Adipocyte (in vitro differentiated cells): ENCODE measurements around the gene KLHL14.
A peak's percentile ranks its signal among the peaks of the same experiment; 100 is the strongest.
"Not testable (repeated sequence)": the region's sequence is repeated elsewhere in the genome, so short reads cannot be mapped to it uniquely, and the experiment has no call there.

ENCODE experiments used
- DNase-seq: peaks from one replicate; pipeline ENCODE4 v3.0.0-alpha.2; 2015; ENCODE audit warnings: low read depth
- H3K27me3 ChIP-seq: replicated peaks from 2 replicates; pipeline ENCODE4 v1.7.0; 2013; ENCODE audit warnings: mild to moderate bottlenecking, low read length, moderate library complexity; ENCODE audit not compliant: control insufficient read depth, insufficient read depth
- H3K36me3 ChIP-seq: 2 replicates; pipeline ENCODE4 v1.7.0; 2013; ENCODE audit warnings: low read length, mild to moderate bottlenecking, moderate library complexity; ENCODE audit not compliant: control insufficient read depth, insufficient read depth, severe bottlenecking
- H3K4me1 ChIP-seq: 2 replicates; pipeline ENCODE4 v1.7.0; 2013; ENCODE audit warnings: mild to moderate bottlenecking, low read length, moderate library complexity; ENCODE audit not compliant: control insufficient read depth, insufficient read depth
- H3K4me3 ChIP-seq: 2 replicates; pipeline ENCODE4 v1.7.0; 2013; ENCODE audit warnings: mild to moderate bottlenecking, low read length, moderate library complexity
- H3K9ac ChIP-seq: 2 replicates; pipeline ENCODE4 v1.7.0; 2013; ENCODE audit warnings: mild to moderate bottlenecking, low read length, moderate library complexity
- H3K9me3 ChIP-seq: 2 replicates; pipeline ENCODE4 v1.7.0; 2013; ENCODE audit warnings: mild to moderate bottlenecking, low read length, moderate library complexity; ENCODE audit not compliant: control insufficient read depth

The KLHL14 gene

GRCh38 chr18:32798209-32798960 lies 25.6 kb upstream of the KLHL14 start:
- Histone ChIP-seq H3K9me3 (peaks cover 2% of the 10 kb centered on the region), H3K4me3 (no peak overlapping the region), H3K4me1 (no peaks in the 10 kb centered on the region), H3K36me3 (no peaks in the 10 kb centered on the region), H3K27me3 (no peaks in the 10 kb centered on the region), H3K9ac (no peak overlapping the region)
- no peak for DNase-seq

GRCh38 chr18:32794667-32795066 lies 21.8 kb upstream of the KLHL14 start:
- H3K36me3 ChIP-seq, H3K9me3 ChIP-seq, DNase-seq, H3K9ac ChIP-seq, H3K4me3 ChIP-seq, H3K4me1 ChIP-seq, H3K27me3 ChIP-seq: not testable (repeated sequence)

- DNase-seq = no peak
- Histone ChIP-seq H3K27me3 (no peaks in the 10 kb centered on the region), H3K4me1 (no peaks in the 10 kb centered on the region), H3K36me3 (no peaks in the 10 kb centered on the region), H3K9ac (no peak overlapping the region), H3K9me3 (no peaks in the 10 kb centered on the region), H3K4me3 (no peak overlapping the region)
Observed at GRCh38 chr18:32779010-32779409, 6.2 kb upstream of the KLHL14 start.

GRCh38 chr18:32777049-32777448 lies 4.2 kb upstream of the KLHL14 start:
- Histone ChIP-seq H3K4me1 (no peaks in the 10 kb centered on the region), H3K27me3 (peaks cover 8% of the 10 kb centered on the region), H3K4me3 (no peak overlapping the region), H3K9me3 (no peaks in the 10 kb centered on the region), H3K36me3 (no peaks in the 10 kb centered on the region), H3K9ac (no peak overlapping the region)
- no peak for DNase-seq

- Histone ChIP-seq H3K4me3 (no peak overlapping the region), H3K4me1 (no peaks in the 10 kb centered on the region), H3K27me3 (peaks cover 8% of the 10 kb centered on the region), H3K36me3 (no peaks in the 10 kb centered on the region), H3K9me3 (no peaks in the 10 kb centered on the region), H3K9ac (no peak overlapping the region)
- no peak for DNase-seq
Observed at GRCh38 chr18:32776561-32776960, 3.7 kb upstream of the KLHL14 start.

- no peak for DNase-seq
- no peaks in the 10 kb centered on the region for H3K36me3 ChIP-seq
- peaks cover 8% of the 10 kb centered on the region for H3K4me1 ChIP-seq
- H3K9me3 ChIP-seq = no peaks in the 10 kb centered on the region
- no peak overlapping the region for H3K9ac ChIP-seq
- peaks cover 17% of the 10 kb centered on the region for H3K27me3 ChIP-seq
- H3K4me3 ChIP-seq = no peak overlapping the region
Observed at GRCh38 chr18:32775628-32776027, 2.8 kb upstream of the KLHL14 start.

GRCh38 chr18:32773382-32773712 lies 524 bp upstream of the KLHL14 start:
- Histone ChIP-seq H3K9ac (no peak overlapping the region), H3K9me3 (no peaks in the 10 kb centered on the region), H3K4me1 (peaks cover 8% of the 10 kb centered on the region), H3K27me3 (peaks cover 33% of the 10 kb centered on the region), H3K36me3 (no peaks in the 10 kb centered on the region), H3K4me3 (no peak overlapping the region)
- no peak for DNase-seq

- no peaks in the 10 kb centered on the region for H3K9me3 ChIP-seq
- H3K36me3 ChIP-seq = no peaks in the 10 kb centered on the region
- peak; percentile 22 for DNase-seq
- peak overlapping the region; percentile 50 for H3K4me3 ChIP-seq
- H3K4me1 ChIP-seq = peaks cover 8% of the 10 kb centered on the region
- H3K9ac ChIP-seq = no peak overlapping the region
- H3K27me3 ChIP-seq = peaks cover 33% of the 10 kb centered on the region
Observed at GRCh38 chr18:32771871-32772580, 797 bp downstream of the KLHL14 start.

- peaks cover 8% of the 10 kb centered on the region for H3K4me1 ChIP-seq
- no peaks in the 10 kb centered on the region for H3K9me3 ChIP-seq
- H3K4me3 ChIP-seq = peak overlapping the region; percentile 47
- H3K27me3 ChIP-seq = peaks cover 36% of the 10 kb centered on the region
- H3K9ac ChIP-seq = no peak overlapping the region
- DNase-seq = peak; percentile 7
- H3K36me3 ChIP-seq = no peaks in the 10 kb centered on the region
Observed at GRCh38 chr18:32771169-32771751, 1.6 kb downstream of the KLHL14 start.

GRCh38 chr18:32770666-32771168 lies 2.1 kb downstream of the KLHL14 start:
- Histone ChIP-seq H3K36me3 (no peaks in the 10 kb centered on the region), H3K9me3 (no peaks in the 10 kb centered on the region), H3K4me1 (peaks cover 8% of the 10 kb centered on the region), H3K4me3 (no peak overlapping the region), H3K27me3 (peaks cover 36% of the 10 kb centered on the region), H3K9ac (no peak overlapping the region)
- DNase-seq = no peak

GRCh38 chr18:32770054-32770665 lies 2.7 kb downstream of the KLHL14 start:
- Histone ChIP-seq H3K4me1 (peaks cover 8% of the 10 kb centered on the region), H3K27me3 (peaks cover 36% of the 10 kb centered on the region), H3K36me3 (no peaks in the 10 kb centered on the region), H3K9ac (no peak overlapping the region), H3K9me3 (no peaks in the 10 kb centered on the region), H3K4me3 (no peak overlapping the region)
- DNase-seq = no peak
